ENCODE measurements around the gene SCG3. TPM values are rescaled to one million over a fixed set of nuclear protein-coding genes. Genes with fewer than 3 reads are reported as not detected.

The SCG3 gene
- total RNA-seq, 1 experiment from 2014 or later = not detected

GRCh38 chr15:51727141-51727897, 46.0 kb downstream of the SCG3 start:
- no peak for DNase-seq (ENCODE audit: low spot score)

- DNase-seq (ENCODE audit: low spot score) = peak; percentile 71
Measured at GRCh38 chr15:51731549-51732267, 50.4 kb downstream of the SCG3 start.

- DNase-seq (ENCODE audit: low spot score) = no peak
Measured at GRCh38 chr15:51732646-51733045, 51.3 kb downstream of the SCG3 start.

GRCh38 chr15:51735228-51736010, 54.1 kb downstream of the SCG3 start:
- no peak for DNase-seq (ENCODE audit: low spot score)

- DNase-seq (ENCODE audit: low spot score) = no peak
Measured at GRCh38 chr15:51736069-51736468, 54.8 kb downstream of the SCG3 start.

- peak; percentile 14 for DNase-seq (ENCODE audit: low spot score)
Measured at GRCh38 chr15:51736751-51737521, 55.6 kb downstream of the SCG3 start.

DNA sequence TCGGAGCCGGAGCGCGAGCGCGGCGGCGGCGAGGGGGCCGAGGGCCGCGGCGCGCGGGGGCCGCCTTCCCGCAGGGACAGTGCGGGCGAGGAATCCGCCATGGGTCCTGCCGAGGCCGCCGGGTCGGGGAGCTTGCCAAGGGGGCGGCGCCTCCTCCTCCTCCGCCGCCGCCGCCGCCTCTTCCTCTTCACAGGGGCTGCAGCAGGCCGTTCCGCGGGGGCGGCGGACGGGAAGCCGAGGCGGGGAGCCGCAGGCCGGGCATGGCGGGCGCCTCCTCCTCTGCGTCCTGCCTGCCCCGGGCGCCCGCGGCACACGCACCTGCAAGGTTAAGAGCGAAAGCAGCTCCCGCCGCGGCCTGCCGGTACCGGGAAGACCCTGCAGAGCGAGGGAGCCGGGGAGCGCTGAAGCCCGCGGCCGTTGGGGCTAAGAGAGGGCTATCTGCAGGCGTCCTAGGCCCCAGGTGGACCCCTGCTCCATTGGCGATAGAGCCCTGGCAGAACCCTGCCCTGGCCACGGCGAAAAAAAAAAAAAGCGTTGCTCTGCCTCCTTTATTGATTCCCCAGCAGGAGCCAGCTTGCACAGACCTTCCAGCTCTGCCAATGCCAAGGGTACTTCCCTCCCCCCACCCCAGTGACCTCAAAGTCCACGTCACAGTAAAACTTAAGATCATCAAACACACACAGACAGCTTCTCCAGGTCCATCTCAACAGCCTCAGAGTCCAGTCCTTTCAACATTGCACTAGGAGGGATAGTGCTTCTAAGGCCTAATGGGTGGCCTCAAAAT, 56.4 kb downstream of the SCG3 start, which contains the start of gene LYSMD2:
Gene LYSMD2, minus strand, starts transcription at position 134 of the 784 bp plus-strand sequence. Its CDS starts 33 bp downstream, at position 101.
- no peak for DNase-seq (ENCODE audit: low spot score)

GRCh38 chr15:51738553-51738952, 57.2 kb downstream of the SCG3 start:
- DNase-seq (ENCODE audit: low spot score) = no peak

DNA sequence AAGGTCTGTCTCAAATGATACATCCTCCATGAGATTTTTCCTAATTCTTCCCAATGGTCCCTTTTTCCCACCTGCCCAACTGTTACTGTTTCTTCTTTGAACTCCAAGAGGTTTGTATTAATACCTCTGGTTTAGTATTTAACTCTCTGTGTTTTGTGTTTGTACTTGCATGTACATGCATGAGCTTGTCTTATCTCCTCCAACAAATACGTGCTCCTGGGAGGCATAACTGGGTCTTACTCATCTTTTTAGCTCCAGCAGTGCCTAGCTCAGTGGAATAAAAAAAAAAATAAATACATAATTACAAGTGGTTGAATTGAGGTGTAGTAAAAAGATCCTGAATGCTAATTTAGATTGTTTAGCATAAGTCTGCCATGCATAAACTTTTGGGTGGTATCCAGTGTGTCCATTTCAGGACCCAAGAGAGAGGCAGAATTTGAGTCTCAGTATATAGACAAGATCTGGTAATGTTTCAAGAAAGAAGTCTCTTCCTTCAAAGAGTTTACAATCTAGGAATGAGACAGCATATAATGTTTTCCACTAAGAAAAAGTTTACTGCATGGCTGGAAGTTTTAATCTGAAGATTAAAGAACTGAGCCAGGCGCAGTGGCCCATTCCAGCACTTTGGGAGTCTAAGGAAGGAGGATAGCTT, 57.9 kb downstream of the SCG3 start:
- DNase-seq (ENCODE audit: low spot score) = no peak

- no peak for DNase-seq (ENCODE audit: low spot score)
Measured at GRCh38 chr15:51749307-51749706, 68.0 kb downstream of the SCG3 start.

GRCh38 chr15:51750186-51750585, 68.9 kb downstream of the SCG3 start:
- no peak for DNase-seq (ENCODE audit: low spot score)

GRCh38 chr15:51750792-51751696, 69.7 kb downstream of the SCG3 start, which contains the start of gene TMOD2:
TSS of gene TMOD2 (plus strand) at chr15:51751597. CDS start at chr15:51766442, 14,845 bp downstream.
- DNase-seq (ENCODE audit: low spot score) = no peak

GRCh38 chr15:51751697-51752683, 70.7 kb downstream of the SCG3 start:
- no peak for DNase-seq (ENCODE audit: low spot score)

DNA sequence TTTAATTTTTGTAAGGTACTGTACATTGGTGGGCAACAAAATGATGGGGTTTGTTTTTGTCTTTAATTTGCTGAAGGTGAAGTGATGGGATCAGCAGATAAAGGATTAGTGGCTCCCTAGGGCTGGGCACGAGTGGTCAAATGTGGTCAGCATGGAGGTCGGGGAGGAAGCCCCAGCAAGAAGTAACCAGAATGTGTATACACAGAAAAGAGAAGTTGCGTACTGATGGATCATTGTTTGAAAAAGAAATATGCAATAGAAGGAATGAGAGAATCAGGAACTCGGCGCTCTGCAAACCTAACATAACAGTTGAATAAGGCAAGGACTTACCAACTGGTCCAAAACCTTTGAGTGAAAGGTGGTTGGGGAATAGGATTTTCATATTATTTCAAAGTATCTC, 71.6 kb downstream of the SCG3 start:
- DNase-seq (ENCODE audit: low spot score) = no peak

DNA sequence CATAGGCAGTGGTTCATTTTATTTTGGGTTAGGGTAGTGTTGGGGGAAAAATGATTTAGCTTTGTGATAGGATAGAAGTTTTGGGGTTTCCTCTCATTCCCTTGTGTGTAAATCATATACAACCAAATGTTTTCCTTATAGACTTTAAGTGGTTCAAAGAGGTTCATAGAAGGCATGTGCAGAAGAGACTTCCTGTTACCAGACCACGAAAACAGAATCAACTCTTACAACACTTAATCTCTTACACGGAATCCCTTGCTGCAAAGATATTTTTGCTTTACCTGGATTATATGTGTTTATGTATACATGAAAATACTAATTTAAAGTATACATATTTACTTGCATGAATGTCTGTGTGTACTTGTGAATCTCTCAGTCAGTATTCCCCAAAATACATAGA, 73.0 kb downstream of the SCG3 start:
- no peak for DNase-seq (ENCODE audit: low spot score)

DNA sequence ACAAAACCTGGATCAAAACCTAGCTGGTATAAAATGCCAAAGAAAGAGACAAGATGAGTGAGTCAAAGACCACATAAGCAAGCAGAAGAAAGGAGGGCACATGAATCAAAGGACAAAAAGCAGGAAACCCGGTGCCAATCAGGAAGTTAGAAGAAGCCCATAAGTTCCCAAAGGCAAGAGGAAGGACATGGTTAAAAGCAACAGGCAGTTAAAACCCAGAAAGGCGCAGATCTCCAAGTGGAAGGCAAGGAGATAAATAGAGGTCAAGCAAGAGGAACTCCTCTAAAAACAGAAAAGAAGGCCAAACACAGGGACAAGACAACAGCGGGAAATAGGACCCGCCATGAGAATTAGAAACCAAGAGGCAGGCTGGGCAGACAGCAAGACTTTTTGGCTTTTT, 74.5 kb downstream of the SCG3 start:
- DNase-seq (ENCODE audit: low spot score) = no peak

DNA sequence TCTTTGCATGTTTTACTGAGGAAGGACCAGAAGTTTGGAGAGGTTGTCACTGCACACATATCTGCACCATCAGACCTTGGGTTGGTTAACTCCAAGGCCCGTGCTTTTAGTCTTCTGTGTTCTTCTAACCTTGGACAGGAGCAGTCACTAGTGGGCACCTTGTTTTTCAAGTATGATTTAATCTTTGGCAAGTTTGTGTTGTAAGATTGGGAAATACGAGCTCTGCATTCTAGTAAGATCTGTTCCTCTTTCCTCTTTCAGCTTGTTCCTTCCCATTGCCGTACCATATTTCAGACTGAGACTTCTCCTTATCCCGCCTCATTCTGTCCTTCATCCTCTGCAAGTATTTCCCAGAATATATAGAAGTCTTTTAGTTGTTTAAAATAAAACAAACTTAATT, 75.2 kb downstream of the SCG3 start:
- no peak for DNase-seq (ENCODE audit: low spot score)

DNA sequence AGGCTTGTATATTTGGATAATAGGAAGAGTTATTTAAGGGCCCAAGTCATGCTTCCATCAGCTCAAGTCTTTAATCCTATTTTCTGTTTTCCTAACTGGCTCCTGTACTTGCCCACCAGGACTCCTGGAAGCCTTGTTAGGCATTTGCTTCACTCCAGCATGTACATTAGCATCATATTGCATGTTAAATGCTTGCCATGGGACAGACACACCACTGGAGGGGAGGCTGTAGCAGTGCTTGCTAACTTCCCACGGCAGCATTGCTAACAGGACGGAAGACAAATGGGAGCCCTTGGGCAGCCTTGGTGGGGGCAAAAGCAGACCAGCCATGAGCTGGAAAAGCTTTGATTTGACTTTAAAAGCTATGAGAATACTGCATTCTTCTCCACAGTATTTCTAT, 76.1 kb downstream of the SCG3 start:
- DNase-seq (ENCODE audit: low spot score) = no peak

All from H4 (cell line).